ENCODE data around the gene CHST8.

CHST8 gene

DNA sequence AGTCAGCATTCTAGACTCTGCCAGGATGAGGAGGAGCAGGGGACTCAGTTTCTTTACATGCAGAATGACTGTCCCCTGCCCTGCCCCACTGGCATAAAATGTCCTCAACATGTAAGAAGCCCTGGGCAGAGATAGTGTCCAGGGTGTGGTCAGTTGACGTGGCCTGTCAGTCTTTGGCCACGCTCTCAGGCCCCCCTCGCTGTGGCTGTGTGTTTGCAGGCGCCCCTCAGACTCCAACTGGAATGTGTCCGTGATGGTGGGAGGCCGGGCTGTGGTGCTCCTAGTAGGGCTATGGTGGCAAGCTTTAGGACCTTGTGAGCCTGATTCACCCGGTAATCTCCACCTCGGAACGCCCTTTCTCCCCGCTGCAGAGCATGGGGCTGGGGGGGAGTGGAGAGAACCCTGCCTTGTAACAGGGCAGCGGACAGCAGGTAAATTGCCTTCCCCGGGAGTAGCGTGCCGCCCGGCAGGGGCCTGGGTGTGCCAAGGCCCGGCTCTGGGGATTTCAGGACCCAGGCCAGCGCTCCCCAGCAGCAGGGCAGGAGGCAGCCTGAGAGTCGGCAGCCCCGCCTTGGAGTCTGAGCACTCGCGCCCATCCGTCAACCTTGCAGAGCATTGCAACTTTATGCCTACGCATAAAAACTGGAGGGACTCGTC, 62.3 kb downstream of the CHST8 start:
- TF ChIP-seq, protein P1, sequence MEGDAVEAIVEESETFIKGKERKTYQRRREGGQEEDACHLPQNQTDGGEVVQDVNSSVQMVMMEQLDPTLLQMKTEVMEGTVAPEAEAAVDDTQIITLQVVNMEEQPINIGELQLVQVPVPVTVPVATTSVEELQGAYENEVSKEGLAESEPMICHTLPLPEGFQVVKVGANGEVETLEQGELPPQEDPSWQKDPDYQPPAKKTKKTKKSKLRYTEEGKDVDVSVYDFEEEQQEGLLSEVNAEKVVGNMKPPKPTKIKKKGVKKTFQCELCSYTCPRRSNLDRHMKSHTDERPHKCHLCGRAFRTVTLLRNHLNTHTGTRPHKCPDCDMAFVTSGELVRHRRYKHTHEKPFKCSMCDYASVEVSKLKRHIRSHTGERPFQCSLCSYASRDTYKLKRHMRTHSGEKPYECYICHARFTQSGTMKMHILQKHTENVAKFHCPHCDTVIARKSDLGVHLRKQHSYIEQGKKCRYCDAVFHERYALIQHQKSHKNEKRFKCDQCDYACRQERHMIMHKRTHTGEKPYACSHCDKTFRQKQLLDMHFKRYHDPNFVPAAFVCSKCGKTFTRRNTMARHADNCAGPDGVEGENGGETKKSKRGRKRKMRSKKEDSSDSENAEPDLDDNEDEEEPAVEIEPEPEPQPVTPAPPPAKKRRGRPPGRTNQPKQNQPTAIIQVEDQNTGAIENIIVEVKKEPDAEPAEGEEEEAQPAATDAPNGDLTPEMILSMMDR (IDR thresholded peaks at IDR 0.05; ENCODE audit: low read depth, low read length) = no peak
- H3K4me3 ChIP-seq (ENCODE audit: low read depth, low read length) = no peak overlapping the region

DNA sequence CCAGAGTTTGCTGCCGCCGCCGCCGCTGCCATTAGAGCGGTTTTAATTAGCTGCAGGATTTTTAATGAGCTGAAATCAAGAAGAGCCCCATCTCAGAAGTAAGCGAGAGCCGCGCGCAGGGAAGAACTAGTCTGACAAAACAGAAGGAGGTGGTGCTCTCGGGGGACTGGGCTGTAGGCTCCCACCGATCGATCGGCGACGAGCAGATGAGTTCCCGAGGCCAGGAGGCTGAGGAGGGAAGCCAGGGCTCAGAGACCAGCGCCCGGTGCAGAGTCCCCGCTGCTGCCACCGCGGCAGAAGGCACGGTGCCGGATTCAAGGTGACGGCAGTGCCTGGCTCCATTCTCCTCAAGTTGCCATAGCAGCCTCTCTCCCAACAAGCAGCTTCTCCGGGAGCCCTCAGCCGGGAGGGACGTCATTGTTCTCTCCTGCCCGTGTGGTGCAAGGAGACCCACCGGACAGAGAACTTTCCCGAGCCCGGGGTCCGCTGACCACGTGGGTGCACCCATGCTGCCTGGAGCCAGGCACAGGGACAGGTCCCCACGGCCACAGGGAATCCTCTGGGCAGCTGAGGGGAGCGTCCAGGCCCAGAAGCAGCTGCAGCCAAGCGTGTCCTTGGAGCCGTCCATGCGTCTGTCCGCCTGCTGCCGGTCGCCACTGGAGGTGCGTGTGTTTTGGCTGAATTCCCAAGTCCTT, 62.9 kb downstream of the CHST8 start:
- TF ChIP-seq, protein P1 (IDR thresholded peaks at IDR 0.05; ENCODE audit: low read depth, low read length) = no peak

DNA sequence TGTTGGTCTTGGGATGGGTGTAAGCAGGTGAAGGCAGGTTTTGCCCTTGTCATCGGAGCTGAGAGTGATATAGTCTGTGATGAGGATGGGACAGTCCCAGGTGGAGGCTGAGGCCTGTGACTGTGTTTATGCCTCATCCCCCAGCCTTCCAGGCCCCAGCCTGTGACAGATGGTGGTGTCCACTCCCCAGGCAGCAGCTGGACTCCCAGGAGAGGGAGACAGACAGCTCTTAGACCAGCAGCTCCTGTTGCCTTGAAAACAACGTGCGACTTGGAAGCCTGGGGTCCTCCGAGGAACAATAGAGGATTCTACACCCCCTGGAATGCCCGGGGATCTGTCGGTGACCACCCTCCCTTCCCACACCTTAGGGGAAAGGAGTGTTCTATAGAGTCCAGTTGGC, 63.8 kb downstream of the CHST8 start:
- H3K4me3 ChIP-seq (ENCODE audit: low read depth, low read length) = no peak overlapping the region
- TF ChIP-seq, protein P1 (IDR thresholded peaks at IDR 0.05; ENCODE audit: low read depth, low read length) = no peak

More for the DNA sequence above, 62.9 kb downstream of the CHST8 start:
- H3K4me3 ChIP-seq (ENCODE audit: low read depth, low read length) = no peak overlapping the region

DNA sequence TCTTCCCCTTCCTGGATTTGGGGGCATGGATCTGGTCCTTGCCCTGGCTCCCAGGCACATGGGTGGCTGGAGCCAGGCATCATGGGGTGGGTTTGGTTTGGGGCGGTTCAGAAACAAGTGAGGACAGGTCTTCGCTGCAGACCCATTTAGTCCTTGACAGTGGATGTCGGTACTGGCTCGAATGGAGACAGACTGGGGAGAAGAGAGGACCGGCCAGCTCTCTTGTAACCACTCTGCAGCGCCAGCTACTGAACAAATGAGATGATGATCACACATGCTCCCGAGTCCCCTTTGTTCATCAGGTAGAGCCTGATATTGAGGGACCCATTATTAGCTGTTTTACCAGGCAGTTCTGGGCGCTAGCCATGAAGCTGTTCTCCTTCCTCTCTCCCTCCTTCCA, 64.5 kb downstream of the CHST8 start:
- TF ChIP-seq, protein P1 (IDR thresholded peaks at IDR 0.05; ENCODE audit: low read depth, low read length) = no peak
- no peak overlapping the region for H3K4me3 ChIP-seq (ENCODE audit: low read depth, low read length)

DNA sequence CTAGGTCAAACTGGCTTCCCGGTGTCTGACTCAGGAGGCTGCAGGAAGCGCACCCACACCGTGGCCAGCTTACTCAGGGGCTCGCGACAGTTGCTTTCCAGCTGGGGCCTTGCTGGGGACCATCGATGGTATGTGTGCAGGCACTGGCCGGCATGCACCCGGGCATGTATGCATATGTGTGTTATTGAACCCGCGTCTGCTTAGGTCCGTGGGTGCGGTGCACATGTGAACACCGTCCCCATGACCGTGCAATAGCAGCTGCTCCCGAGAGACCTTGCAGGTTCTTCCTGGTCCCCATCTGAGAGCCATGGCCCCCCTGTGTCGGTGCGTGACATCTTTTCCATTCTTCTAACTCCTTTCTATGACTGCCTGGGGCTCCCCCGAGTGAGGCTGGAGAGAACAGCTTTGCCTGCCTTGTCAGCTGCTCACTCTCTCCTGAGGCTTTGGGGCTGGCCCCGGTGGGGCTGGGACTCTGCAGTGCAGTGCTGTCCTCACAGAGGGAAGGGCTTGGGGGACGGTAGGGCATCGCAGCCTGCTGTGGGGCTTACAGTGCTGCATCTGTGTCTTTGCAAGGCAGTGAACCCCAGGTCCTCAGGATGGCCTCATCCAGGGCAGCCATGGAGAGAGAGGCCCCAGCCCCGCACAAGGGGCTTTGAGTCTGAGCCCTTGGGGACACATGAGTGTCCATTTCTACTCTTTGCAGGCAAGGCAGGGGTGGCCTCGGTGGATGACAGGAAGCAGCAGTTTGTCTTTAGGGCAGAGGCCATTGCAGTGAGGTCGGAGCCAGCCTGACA, 65.1 kb downstream of the CHST8 start:
- TF ChIP-seq, protein P1 (IDR thresholded peaks at IDR 0.05; ENCODE audit: low read depth, low read length) = no peak
- H3K4me3 ChIP-seq (ENCODE audit: low read depth, low read length) = no peak overlapping the region

DNA sequence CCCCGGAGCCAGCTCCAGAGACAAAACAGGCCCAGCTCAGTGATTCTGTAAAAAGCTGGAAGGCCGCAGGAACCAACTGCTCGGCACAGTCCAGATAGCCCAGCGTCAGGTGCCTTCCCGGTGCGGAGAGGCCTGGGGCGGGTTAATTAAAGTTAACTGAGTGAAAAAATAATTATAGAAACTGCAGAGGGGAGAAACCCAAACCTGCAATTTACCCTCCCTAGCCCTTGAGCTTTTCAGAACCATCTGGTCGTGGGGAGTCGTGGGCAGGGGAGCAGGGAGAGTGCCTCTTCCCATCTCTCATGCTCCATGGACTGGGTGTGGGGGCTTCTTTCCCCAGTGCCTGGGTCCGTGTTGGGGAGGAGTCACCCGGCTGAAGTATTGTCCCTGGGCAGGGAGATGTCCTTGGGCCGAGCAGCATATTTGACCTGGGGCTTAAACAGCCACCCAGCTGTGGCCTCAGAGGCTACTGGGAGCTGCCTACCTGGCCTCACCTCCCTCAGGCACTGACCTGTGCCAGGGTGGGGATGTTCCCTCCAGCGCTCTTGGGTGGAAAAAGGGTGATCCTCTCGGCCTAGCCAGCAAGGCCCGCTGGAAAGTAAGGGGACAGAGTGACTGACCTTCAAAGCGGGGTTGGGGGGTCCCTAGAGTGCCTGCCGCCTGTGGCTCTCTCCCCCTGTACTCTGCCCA, 65.9 kb downstream of the CHST8 start:
- no peak overlapping the region for H3K4me3 ChIP-seq (ENCODE audit: low read depth, low read length)
- TF ChIP-seq, protein P1 (IDR thresholded peaks at IDR 0.05; ENCODE audit: low read depth, low read length) = no peak
